ENCODE data around the gene MRPS23. TPM values are rescaled to one million over a fixed set of nuclear protein-coding genes. Genes with fewer than 3 reads are reported as not detected.

The MRPS23 gene
- total RNA-seq, 1 experiment from 2014 or later: 97.5 TPM

DNA sequence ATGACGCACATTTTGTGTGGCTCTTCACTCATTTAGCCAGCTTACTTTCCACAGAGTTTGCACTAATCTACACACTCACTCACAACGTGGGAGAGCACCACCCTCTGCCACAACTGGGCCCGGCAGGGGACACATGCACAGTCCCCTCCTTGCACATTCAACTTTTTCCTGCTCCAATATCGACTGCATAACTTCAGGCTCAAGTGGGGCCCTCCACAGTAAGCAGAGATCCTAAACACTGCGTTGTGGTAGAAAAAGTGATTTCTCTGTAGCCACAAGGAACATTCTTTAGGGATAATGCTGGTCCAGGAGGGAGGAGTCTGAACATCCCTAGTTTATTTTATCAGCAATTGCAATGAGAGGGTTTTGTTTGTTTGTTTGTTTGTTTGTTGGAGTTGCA is 40.0 kb downstream of the MRPS23 start:
- Histone ChIP-seq H3K9me3 (ENCODE audit: low read length) (no peaks in the 10 kb centered on the region), H3K27ac (ENCODE audit: low read length) (no peak overlapping the region), H3K36me3 (ENCODE audit: low read depth, low read length) (no peaks in the 10 kb centered on the region), H3K27me3 (ENCODE audit: low read length) (peaks cover 56% of the 10 kb centered on the region), H3K9me2 (replicated peaks; ENCODE audit: low read length) (no peaks in the 10 kb centered on the region), H2AFZ (ENCODE audit: low read length) (no peak overlapping the region), H3K4me1 (ENCODE audit: insufficient read depth, low read length) (no peaks in the 10 kb centered on the region), H3K79me2 (ENCODE audit: low read length) (no peaks in the 10 kb centered on the region), H4K20me1 (ENCODE audit: low read length) (no peaks in the 10 kb centered on the region), H3K4me2 (ENCODE audit: low read length) (no peak overlapping the region), H3K9ac (ENCODE audit: low read length) (no peak overlapping the region), H3K4me3 (ENCODE audit: low read length) (no peak overlapping the region), H3F3A (ENCODE audit: low read length, unreplicated experiment) (no peaks in the 10 kb centered on the region)
- ATAC-seq (no peak), DNase-seq (no peak)
- CTCF ChIA-PET: no interaction called here
- POLR2A ChIA-PET (ENCODE audit: unreplicated experiment): no interaction called here
- no TSS peak for BruUV-seq (replicated peaks)
- intact Hi-C loops (cut with micrococcal nuclease): no loop called here
- TF ChIP-seq EZH2phosphoT487 (IDR thresholded peaks at IDR 0.05; ENCODE audit: borderline replicate concordance, low read length) (no peak), EZH2 (IDR thresholded peaks at IDR 0.05; ENCODE audit: low read length, unreplicated experiment) (no peak)
- TF ChIP-seq, protein P1, sequence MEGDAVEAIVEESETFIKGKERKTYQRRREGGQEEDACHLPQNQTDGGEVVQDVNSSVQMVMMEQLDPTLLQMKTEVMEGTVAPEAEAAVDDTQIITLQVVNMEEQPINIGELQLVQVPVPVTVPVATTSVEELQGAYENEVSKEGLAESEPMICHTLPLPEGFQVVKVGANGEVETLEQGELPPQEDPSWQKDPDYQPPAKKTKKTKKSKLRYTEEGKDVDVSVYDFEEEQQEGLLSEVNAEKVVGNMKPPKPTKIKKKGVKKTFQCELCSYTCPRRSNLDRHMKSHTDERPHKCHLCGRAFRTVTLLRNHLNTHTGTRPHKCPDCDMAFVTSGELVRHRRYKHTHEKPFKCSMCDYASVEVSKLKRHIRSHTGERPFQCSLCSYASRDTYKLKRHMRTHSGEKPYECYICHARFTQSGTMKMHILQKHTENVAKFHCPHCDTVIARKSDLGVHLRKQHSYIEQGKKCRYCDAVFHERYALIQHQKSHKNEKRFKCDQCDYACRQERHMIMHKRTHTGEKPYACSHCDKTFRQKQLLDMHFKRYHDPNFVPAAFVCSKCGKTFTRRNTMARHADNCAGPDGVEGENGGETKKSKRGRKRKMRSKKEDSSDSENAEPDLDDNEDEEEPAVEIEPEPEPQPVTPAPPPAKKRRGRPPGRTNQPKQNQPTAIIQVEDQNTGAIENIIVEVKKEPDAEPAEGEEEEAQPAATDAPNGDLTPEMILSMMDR (conservative IDR thresholded peaks at IDR 0.05; ENCODE audit: low read depth, low read length): no peak

DNA sequence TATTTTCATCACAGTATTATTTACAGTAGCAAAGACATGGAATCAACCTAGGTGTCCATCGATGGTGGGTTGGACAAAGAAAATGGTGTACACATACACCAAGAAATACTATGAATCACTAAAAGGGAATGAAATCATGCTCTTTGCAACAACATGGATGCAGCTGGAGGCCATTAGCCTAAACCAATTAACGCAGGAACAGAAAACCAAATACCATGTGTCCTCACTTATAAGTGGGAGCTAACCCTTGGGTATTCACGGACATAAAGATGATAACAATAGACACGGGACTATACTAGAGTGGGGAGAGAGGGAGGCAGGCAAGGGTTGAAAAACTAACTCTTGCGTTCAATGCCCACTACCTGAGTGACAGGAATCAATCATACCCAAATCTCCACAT is 41.0 kb downstream of the MRPS23 start:
- H3K4me2 ChIP-seq (ENCODE audit: low read length): no peak overlapping the region
- H3K9ac ChIP-seq (ENCODE audit: low read length): no peak overlapping the region
- H3K9me3 ChIP-seq (ENCODE audit: low read length): no peaks in the 10 kb centered on the region
- TF ChIP-seq EZH2phosphoT487 (IDR thresholded peaks at IDR 0.05; ENCODE audit: borderline replicate concordance, low read length) (no peak), EZH2 (IDR thresholded peaks at IDR 0.05; ENCODE audit: low read length, unreplicated experiment) (no peak)
- TF ChIP-seq, protein P1 (conservative IDR thresholded peaks at IDR 0.05; ENCODE audit: low read depth, low read length): no peak
- H2AFZ ChIP-seq (ENCODE audit: low read length): no peak overlapping the region
- DNase-seq (no peak), ATAC-seq (no peak)
- H3K9me2 ChIP-seq (replicated peaks; ENCODE audit: low read length): no peaks in the 10 kb centered on the region
- ChIA-PET CTCF (no interaction called here), POLR2A (ENCODE audit: unreplicated experiment) (no interaction called here)
- BruUV-seq (replicated peaks): no TSS peak
- H3K4me3 ChIP-seq (ENCODE audit: low read length): no peak overlapping the region
- no peak overlapping the region for H3K27ac ChIP-seq (ENCODE audit: low read length)
- H3K79me2 ChIP-seq (ENCODE audit: low read length): no peaks in the 10 kb centered on the region
- no peaks in the 10 kb centered on the region for H3K36me3 ChIP-seq (ENCODE audit: low read depth, low read length)
- H3K27me3 ChIP-seq (ENCODE audit: low read length): peaks cover 46% of the 10 kb centered on the region
- intact Hi-C loops (cut with micrococcal nuclease): no loop called here
- no peaks in the 10 kb centered on the region for H4K20me1 ChIP-seq (ENCODE audit: low read length)
- no peaks in the 10 kb centered on the region for H3K4me1 ChIP-seq (ENCODE audit: insufficient read depth, low read length)
- no peaks in the 10 kb centered on the region for H3F3A ChIP-seq (ENCODE audit: low read length, unreplicated experiment)

DNA sequence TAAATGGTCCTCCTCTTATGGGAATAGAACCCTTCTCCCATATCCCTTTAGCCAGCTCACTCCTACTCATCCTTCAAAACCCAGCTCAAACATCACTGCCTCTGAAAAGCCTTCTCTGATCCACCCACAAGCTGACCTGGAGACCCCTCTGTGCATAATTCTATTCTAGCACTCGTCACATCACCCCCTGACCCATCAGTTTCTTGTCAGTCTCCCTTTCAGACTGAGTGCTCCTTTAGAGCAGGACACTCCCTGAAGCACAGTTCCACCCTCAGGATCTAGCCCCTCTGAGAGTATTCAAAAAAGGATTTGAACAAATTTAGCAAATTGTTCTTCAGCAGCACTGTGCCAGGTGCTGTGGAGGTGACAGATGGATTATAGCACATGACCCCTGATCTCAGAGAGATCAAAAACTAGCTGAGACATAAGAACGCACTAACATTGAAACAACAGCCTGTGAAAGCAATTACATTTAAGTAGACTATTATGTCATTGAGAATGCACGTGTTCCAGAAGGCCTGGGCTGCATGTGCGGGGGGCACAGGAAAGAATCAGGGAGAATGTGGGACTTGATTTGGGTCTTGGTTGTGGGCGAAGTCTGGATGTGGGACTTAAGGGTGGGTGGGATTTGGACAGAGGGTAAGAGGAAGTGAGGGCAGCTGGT is 43.5 kb downstream of the MRPS23 start:
- DNase-seq: no peak
- Histone ChIP-seq H3K4me2 (ENCODE audit: low read length) (no peak overlapping the region), H3K27ac (ENCODE audit: low read length) (no peak overlapping the region), H3K9ac (ENCODE audit: low read length) (no peak overlapping the region), H3K9me3 (ENCODE audit: low read length) (no peaks in the 10 kb centered on the region), H3F3A (ENCODE audit: low read length, unreplicated experiment) (no peaks in the 10 kb centered on the region), H3K27me3 (ENCODE audit: low read length) (peaks cover 49% of the 10 kb centered on the region), H2AFZ (ENCODE audit: low read length) (no peak overlapping the region), H3K36me3 (ENCODE audit: low read depth, low read length) (no peaks in the 10 kb centered on the region), H4K20me1 (ENCODE audit: low read length) (no peaks in the 10 kb centered on the region), H3K9me2 (replicated peaks; ENCODE audit: low read length) (no peaks in the 10 kb centered on the region), H3K4me1 (ENCODE audit: insufficient read depth, low read length) (no peaks in the 10 kb centered on the region), H3K4me3 (ENCODE audit: low read length) (no peak overlapping the region), H3K79me2 (ENCODE audit: low read length) (no peaks in the 10 kb centered on the region)
- ChIA-PET POLR2A (ENCODE audit: unreplicated experiment) (interaction anchor here (0.6 to 0.7 kb wide), 2 partner anchors 20 to 172 kb away, joined by 4 to 7 read pairs; no protein-coding TSS in a partner anchor), CTCF (no interaction called here)
- intact Hi-C loops (cut with micrococcal nuclease): no loop called here
- BruUV-seq (replicated peaks): no TSS peak
- TF ChIP-seq, protein P1 (conservative IDR thresholded peaks at IDR 0.05; ENCODE audit: low read depth, low read length): no peak
- no peak for TF ChIP-seq EZH2phosphoT487 (IDR thresholded peaks at IDR 0.05; ENCODE audit: borderline replicate concordance, low read length)
- TF ChIP-seq EZH2 (IDR thresholded peaks at IDR 0.05; ENCODE audit: low read length, unreplicated experiment): no peak
- no peak for ATAC-seq
